Mesenchymal stem cell (in vitro differentiated cells and primary cell): Measurements from ENCODE around the gene C11orf68.

Source experiments
- DNase-seq: peaks from one replicate; pipeline ENCODE4 v3.0.0-alpha.2; 2013
- H2AFZ ChIP-seq: one replicate; pipeline ENCODE4 v1.6.1; 2013; ENCODE audit warnings: low read depth, mild to moderate bottlenecking, control low read depth, inconsistent platforms, low read length, moderate library complexity
- H2AK5ac ChIP-seq: 2 replicates; pipeline ENCODE4 v1.6.1; 2013; ENCODE audit warnings: low read length, moderate library complexity, mild to moderate bottlenecking, inconsistent platforms; ENCODE audit not compliant: severe bottlenecking
- H2BK120ac ChIP-seq: one replicate; pipeline ENCODE4 v1.6.1; 2013; ENCODE audit warnings: low read depth, mild to moderate bottlenecking, inconsistent platforms, low read length, moderate library complexity
- H2BK12ac ChIP-seq, 2 experiments: one replicate each; pipeline ENCODE4 v1.6.1; 2013; ENCODE audit warnings: inconsistent platforms in 2 of 2, low read length in 2 of 2, mild to moderate bottlenecking in 2 of 2, moderate library complexity in 2 of 2, control low read depth in 1 of 2
- H2BK15ac ChIP-seq: one replicate; pipeline ENCODE4 v1.6.1; 2013; ENCODE audit warnings: mild to moderate bottlenecking, low read depth, inconsistent platforms; ENCODE audit not compliant: poor library complexity, severe bottlenecking
- H2BK5ac ChIP-seq: 2 replicates; pipeline ENCODE4 v1.6.1; 2013; ENCODE audit warnings: low read depth, mild to moderate bottlenecking, low read length, control low read depth, inconsistent platforms; ENCODE audit not compliant: poor library complexity, severe bottlenecking
- H3K14ac ChIP-seq, 2 experiments: one replicate each; pipeline ENCODE4 v1.6.1; 2013; ENCODE audit warnings: inconsistent platforms in 2 of 2, low read length in 2 of 2, control low read depth in 1 of 2, mild to moderate bottlenecking in 1 of 2, moderate library complexity in 1 of 2
- H3K18ac ChIP-seq, 2 experiments: one replicate each; pipeline ENCODE4 v1.6.1; 2013; ENCODE audit warnings: inconsistent platforms in 2 of 2, low read length in 2 of 2, control low read depth in 1 of 2, low read depth in 1 of 2, mild to moderate bottlenecking in 1 of 2
- H3K23ac ChIP-seq, 2 experiments: one replicate each; pipeline ENCODE4 v1.6.1; 2013; ENCODE audit warnings: inconsistent platforms in 2 of 2, low read length in 2 of 2, mild to moderate bottlenecking in 2 of 2, moderate library complexity in 2 of 2, control low read depth in 1 of 2
- H3K27ac ChIP-seq: 2 replicates; pipeline ENCODE4 v1.5.1; 2013; ENCODE audit warnings: mild to moderate bottlenecking, moderate library complexity, low read length, control low read depth, inconsistent platforms; ENCODE audit not compliant: poor library complexity, severe bottlenecking
- H3K27me3 ChIP-seq, 2 experiments: 2 replicates each; pipeline versions ENCODE4 v1.6.1 to v1.7.0; 2013; ENCODE audit warnings: low read length in 2 of 2, mild to moderate bottlenecking in 2 of 2, moderate library complexity in 2 of 2, control low read depth in 1 of 2, inconsistent platforms in 1 of 2; ENCODE audit not compliant: control insufficient read depth in 1 of 2, insufficient read depth in 1 of 2
- H3K36me3 ChIP-seq, 2 experiments: 2 replicates each; pipeline versions ENCODE4 v1.6.1 to v1.7.0; 2013; ENCODE audit warnings: low read length in 2 of 2, control low read depth in 1 of 2, inconsistent platforms in 1 of 2, low read depth in 1 of 2, mild to moderate bottlenecking in 1 of 2; ENCODE audit not compliant: insufficient read depth in 2 of 2, control insufficient read depth in 1 of 2
- H3K4ac ChIP-seq, 2 experiments: one replicate each; pipeline ENCODE4 v1.6.1; 2013; ENCODE audit warnings: inconsistent platforms in 2 of 2, low read length in 2 of 2, mild to moderate bottlenecking in 2 of 2, moderate library complexity in 2 of 2, control low read depth in 1 of 2, low read depth in 1 of 2
- H3K4me1 ChIP-seq: 2 replicates; pipeline ENCODE4 v1.6.1; 2013; ENCODE audit warnings: low read depth, low read length, control low read depth; ENCODE audit not compliant: control insufficient read depth, insufficient read depth
- H3K4me2 ChIP-seq: 2 replicates; pipeline ENCODE4 v1.6.1; 2013; ENCODE audit warnings: low read length, mild to moderate bottlenecking, inconsistent platforms; ENCODE audit not compliant: poor library complexity, severe bottlenecking
- H3K4me3 ChIP-seq, 2 experiments: 2 replicates each; pipeline versions ENCODE4 v1.5.1 to v1.7.0; 2013; ENCODE audit warnings: low read length in 2 of 2, mild to moderate bottlenecking in 2 of 2, control low read depth in 1 of 2, low read depth in 1 of 2; ENCODE audit not compliant: insufficient read depth in 1 of 2
- H3K79me1 ChIP-seq: replicated peaks from 2 replicates; pipeline ENCODE4 v1.6.1; 2013; ENCODE audit warnings: mild to moderate bottlenecking, control low read depth, low read length, inconsistent platforms; ENCODE audit not compliant: poor library complexity, severe bottlenecking
- H3K9ac ChIP-seq: 2 replicates; pipeline ENCODE4 v1.7.0; 2013; ENCODE audit warnings: mild to moderate bottlenecking, low read length, moderate library complexity
- H3K9me3 ChIP-seq: 2 replicates; pipeline ENCODE4 v1.7.0; 2013; ENCODE audit warnings: mild to moderate bottlenecking, low read length; ENCODE audit not compliant: control insufficient read depth
- H4K8ac ChIP-seq: one replicate; pipeline ENCODE4 v1.6.1; 2013; ENCODE audit warnings: inconsistent platforms, mild to moderate bottlenecking, low read length, moderate library complexity
- H4K91ac ChIP-seq: one replicate; pipeline ENCODE4 v1.6.1; 2013; ENCODE audit warnings: mild to moderate bottlenecking, low read length, inconsistent platforms
- WGBS: methylation state at CpG from one replicate; pipeline ENCODE4 v1.1.7; 2013; ENCODE audit warnings: mixed read lengths; 5-methylcytosine and 5-hydroxymethylcytosine counted together

C11orf68 gene

DNA sequence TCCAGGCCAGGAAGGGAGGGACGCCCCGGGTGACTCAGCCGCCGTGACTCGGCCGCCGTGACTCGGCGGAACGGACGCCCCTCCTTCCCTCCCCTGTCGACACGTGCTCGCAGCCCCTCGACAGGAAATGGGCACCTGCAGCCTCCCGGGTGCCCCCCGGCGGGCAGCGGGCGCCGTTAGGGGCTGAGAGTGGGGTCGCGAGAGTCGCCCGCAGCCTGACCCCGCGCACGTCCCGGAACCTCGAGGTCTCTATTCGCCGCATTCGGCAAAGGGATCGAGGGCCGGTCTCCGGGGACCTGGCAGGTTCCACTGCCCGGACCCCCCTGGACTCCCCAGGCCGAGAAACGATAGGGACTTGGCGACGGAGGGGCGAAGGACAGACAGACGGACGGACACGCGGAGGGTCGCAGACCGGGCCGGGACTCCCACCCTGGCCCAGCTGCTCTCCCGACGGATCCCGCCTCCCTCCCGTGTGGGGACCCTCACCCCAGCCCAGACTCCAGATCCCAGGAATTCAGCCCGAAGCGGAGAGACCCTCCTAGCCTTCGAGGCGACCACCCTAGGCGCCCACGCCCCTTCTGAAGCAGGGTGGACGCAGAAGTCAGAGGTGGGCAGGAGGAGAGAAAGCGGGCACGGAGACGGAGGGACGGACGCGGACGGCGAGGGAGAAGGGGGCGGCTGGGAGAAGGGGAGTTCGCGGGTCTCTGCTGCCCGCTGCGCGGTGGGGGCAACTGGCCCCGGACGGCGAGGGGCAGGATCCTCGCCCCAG is 19.3 kb downstream of the C11orf68 start:
- Histone ChIP-seq H4K8ac (peak overlapping the region; percentile 84), H4K91ac (peak overlapping the region; percentile 83), H3K27ac (peak overlapping the region; percentile 94), H3K27me3 (no peaks in the 10 kb centered on the region), H2BK12ac (peak overlapping the region; percentile 38 to 95), H3K9ac (peak overlapping the region; percentile 100), H2AFZ (peak overlapping the region; percentile 39), H3K4me2 (peak overlapping the region; percentile 92), H3K79me1 (peaks cover 2% of the 10 kb centered on the region), H2BK15ac (peak overlapping the region; percentile 73), H3K4me1 (peaks cover 43% of the 10 kb centered on the region), H3K36me3 (peaks cover 23 to 30% of the 10 kb centered on the region in 2 experiments), H3K18ac (peak overlapping the region; percentile 78 to 95), H2AK5ac (peak overlapping the region; percentile 57), H3K4me3 (peak overlapping the region; percentile 80 to 98), H3K9me3 (no peaks in the 10 kb centered on the region), H2BK5ac (peak overlapping the region; percentile 95), H3K14ac (peak overlapping the region in 1 of 2 experiments; percentile 94), H3K4ac (peak overlapping the region; percentile 80 to 91), H3K23ac (peak overlapping the region in 1 of 2 experiments; percentile 97), H2BK120ac (peak overlapping the region; percentile 82)
- WGBS, result under 1% methylated on average over 66 of the region's 78 CpGs
- peak; percentile 88 for DNase-seq

DNA sequence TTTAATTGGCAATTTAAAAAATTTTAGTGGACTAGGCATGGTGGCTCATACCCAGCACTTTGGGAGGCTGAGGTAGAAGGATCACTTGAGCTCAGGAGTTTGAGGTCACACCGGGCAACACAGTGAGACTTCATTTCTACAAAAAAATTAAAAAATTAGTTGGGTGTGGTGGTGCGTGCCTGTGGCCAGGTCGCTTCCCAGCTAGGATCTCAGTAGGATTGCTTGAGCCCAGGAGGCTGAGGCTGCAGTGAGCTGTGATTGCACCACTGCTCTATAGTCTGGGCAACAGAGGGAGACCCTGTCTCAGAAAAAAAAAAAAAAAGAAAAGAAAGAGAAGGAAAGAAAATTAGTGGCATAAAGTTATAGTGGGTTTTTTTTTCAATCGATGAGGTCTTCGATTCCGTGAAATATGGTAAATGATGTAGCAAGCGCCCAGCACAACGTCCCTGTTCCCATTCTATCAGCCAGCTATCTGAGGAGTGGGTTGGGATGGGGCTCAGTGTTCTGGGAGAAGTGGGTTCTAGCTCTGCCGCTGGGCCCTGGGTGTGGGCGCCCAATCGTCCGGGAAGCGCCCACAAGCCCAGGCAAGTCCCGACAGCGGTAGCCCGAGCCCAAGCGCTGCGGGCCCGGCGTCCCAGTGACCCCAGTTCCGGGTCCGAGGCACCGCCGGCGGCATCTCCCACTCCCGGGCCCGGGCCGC is 20.1 kb downstream of the C11orf68 start:
- H2BK15ac ChIP-seq, result peak overlapping the region; percentile 70
- peak overlapping the region; percentile 92 for H3K4me2 ChIP-seq
- peak overlapping the region; percentile 80 for H3K4ac ChIP-seq
- peak overlapping the region; percentile 100 for H3K9ac ChIP-seq
- peaks cover 29 to 38% of the 10 kb centered on the region in 2 experiments for H3K36me3 ChIP-seq
- peak overlapping the region; percentile 64 for H2BK120ac ChIP-seq
- H3K27me3 ChIP-seq, result no peaks in the 10 kb centered on the region
- no peak for DNase-seq
- H4K91ac ChIP-seq, result peak overlapping the region; percentile 83
- peak overlapping the region; percentile 80 to 98 for H3K4me3 ChIP-seq
- H3K18ac ChIP-seq, result peak overlapping the region; percentile 78 to 95
- H3K79me1 ChIP-seq, result peaks cover 2% of the 10 kb centered on the region
- H3K14ac ChIP-seq, result peak overlapping the region in 1 of 2 experiments; percentile 1
- H2AK5ac ChIP-seq, result peak overlapping the region; percentile 11
- H3K4me1 ChIP-seq, result peaks cover 44% of the 10 kb centered on the region
- H3K27ac ChIP-seq, result peak overlapping the region; percentile 90
- H2AFZ ChIP-seq, result no peak overlapping the region
- H2BK12ac ChIP-seq, result peak overlapping the region; percentile 28 to 80
- WGBS, result 8% methylated on average over 23 of the region's 28 CpGs
- no peak overlapping the region for H3K23ac ChIP-seq
- peak overlapping the region; percentile 92 for H4K8ac ChIP-seq
- H2BK5ac ChIP-seq, result peak overlapping the region; percentile 95
- H3K9me3 ChIP-seq, result no peaks in the 10 kb centered on the region

DNA sequence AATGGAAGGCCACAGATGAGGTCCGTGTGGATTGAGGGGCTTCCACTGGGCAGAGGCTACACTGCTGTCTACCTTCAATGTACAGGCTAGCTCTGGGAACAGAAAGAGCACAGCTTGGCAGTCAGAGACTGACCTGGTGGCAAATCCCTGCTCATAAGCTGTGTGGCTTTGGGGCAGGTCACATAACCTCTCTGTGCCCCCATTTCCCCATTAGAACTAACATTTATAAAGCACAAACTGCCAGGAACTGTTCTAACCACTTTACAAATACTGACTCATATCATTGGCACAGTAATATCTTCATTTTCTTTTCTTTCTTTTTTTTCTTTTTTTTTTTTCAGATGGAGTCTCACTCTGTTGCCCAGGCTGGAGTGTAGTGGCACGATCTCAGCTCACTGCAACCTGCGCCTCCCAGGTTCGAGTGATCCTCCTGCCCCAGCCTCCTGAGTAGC is 21.8 kb downstream of the C11orf68 start:
- Histone ChIP-seq H2BK12ac (peak overlapping the region in 1 of 2 experiments; percentile 20), H2BK15ac (no peak overlapping the region), H4K91ac (no peak overlapping the region), H3K27me3 (no peaks in the 10 kb centered on the region), H3K23ac (peak overlapping the region in 1 of 2 experiments; percentile 95), H3K4me1 (peaks cover 41% of the 10 kb centered on the region), H2BK5ac (no peak overlapping the region), H3K14ac (no peak overlapping the region), H2BK120ac (no peak overlapping the region), H3K79me1 (peaks cover 2% of the 10 kb centered on the region), H3K36me3 (peaks cover 42 to 54% of the 10 kb centered on the region in 2 experiments), H3K4me2 (peak overlapping the region; percentile 46), H4K8ac (peak overlapping the region; percentile 45), H3K4ac (no peak overlapping the region), H3K18ac (no peak overlapping the region), H3K4me3 (peak overlapping the region in 1 of 2 experiments; percentile 98), H2AFZ (no peak overlapping the region), H2AK5ac (peak overlapping the region; percentile 43), H3K27ac (peak overlapping the region; percentile 11), H3K9me3 (no peaks in the 10 kb centered on the region), H3K9ac (peak overlapping the region; percentile 100)
- no peak for DNase-seq
- WGBS, result 86% methylated on average over 4 of the region's 4 CpGs
